Islet precursor cell (in vitro differentiated cells): ENCODE measurements around the gene FAU.
"Not testable (repeated sequence)": the region's sequence is repeated elsewhere in the genome, so short reads cannot be mapped to it uniquely, and the experiment has no call there.

Experiments used
- DNase-seq: peaks from one replicate; pipeline ENCODE4 v3.0.0-alpha.2; 2018

Gene FAU

DNA sequence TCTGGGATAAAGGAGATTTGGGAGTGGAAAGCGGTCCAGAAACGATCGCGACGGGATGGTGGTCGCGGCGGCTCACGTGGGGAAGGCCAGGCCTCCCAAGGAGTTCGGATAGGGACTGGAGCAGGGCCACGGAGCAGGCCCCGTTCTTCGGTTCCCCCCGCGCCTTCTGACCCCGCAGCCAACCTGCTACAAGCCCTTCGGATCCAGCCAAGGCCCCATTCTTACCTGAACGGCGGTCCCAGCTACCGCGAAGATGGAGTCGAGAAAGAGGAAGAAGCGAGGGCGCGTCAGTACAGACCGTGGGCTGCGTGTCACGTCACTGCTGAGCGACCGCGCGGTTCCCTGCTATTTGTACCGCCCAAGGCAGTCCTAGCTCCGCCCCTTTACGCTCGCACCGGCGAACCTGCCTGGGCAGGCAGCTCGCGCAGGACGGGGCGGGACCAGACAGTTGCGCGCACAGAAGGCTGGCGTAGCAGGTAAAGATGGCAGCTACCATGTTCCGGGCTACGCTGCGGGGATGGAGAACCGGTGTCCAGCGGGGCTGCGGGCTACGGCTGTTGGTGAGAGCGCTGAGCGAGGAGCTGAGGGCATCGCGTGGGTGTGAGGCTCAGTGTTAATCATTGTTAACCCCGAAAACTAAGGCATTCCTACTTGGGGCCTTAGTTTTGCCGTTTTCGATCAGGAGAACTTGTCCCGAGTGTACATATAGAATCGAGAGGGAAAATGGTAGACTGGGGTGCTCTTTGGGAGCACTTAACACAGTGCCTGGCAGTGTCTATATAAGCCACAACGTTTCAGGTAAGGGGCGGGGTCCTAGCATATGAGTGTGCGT lies at the start of gene FAU, which contains the start of gene MRPL49:
Gene FAU, minus strand, starts transcription at position 270 of the 832 bp plus-strand sequence. CDS start 321 bp downstream, outside the sequence.
Gene MRPL49, plus strand, starts transcription at position 457 of the 832 bp plus-strand sequence. Its CDS starts 26 bp downstream, at position 483.
- DNase-seq = peak; percentile 99

DNA sequence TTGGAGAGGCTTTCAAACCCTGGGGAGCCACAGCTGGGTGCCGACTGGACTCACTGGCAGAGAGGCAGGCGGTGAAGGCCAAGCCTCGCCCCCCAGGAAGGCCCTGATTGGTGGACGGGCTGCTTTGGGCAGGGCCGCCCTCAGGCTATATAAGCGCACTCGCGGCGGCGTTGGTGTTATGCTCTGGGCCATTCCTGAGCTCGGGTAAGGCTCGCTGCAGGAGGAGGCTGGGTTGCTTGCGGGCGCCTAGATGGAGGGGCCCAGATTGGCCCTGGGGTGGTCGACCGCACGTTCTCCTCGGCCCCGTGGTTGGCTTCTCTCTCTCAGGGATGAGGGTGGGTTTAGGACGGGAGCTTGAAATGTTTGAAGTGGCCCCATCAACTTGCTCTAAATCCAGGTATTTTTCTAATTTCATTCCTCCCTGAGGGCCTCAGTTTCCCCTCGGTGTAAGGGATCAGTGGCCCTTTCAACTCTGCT lies 48.2 kb upstream of the FAU start, which contains the start of gene SPDYC:
Gene SPDYC, plus strand, starts transcription at position 176 of the 477 bp plus-strand sequence. CDS start 1,125 bp downstream, outside the sequence.
- DNase-seq = peak; percentile 76

DNA sequence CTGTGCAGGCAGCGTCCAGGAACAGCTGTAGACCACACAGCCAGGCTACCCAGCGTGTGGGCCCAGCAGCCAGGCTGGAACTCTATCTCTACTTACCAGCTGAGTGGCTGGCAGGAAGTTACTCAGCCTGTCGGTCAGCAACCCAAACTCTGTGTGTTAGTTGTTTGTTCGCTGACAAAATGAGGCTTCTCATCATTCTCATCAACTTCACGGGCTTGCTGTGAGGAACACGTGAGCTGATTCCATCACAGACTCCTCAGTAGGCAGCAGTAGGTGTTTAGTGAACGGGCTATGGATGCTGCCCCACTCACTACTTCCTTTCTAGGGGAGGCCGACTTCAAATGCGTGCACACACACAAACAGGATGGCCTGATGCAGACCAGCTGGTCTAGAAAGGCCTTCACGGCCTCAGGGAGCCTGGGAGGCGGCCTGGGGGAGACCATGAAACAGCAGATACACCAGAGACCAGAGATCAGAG lies 47.3 kb upstream of the FAU start:
- DNase-seq = peak; percentile 61

DNA sequence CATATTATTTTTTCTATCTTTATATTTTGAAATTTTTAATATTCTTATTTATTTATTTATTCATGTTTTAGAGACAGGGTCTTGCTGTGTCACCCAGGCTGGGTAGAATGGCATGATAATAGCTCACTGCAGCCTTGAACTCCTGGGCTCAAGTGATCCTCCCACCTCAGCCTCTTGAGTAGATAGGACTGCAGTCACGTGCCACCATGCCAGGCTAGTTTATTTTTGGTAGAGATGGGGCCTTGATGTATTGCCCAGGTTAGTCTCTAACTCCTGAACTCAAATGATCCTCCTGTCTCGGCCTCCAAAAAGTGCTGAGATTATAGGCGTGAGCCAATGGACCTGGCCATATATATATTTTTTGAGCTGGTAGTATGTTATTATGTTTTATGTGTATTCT lies 45.7 kb upstream of the FAU start:
- no peak for DNase-seq

DNA sequence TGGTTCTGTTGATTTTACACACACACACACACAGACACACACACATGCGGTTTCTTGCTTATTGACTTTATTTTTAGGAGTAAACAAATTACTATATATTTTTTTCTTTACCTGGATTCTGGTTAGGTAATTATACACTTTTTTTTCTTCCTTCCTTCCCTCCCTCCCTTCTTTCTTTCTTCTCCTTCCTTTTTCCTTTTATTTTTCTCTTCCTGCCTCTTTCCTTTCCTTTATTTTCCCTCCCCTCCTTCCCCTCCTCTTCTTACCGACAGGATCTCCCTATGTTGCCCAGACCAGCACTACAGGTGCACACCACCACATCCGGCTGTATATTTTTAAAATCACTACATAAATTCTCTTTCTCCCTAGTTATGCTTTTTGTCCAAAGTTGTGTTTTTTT lies 45.0 kb upstream of the FAU start:
- DNase-seq = no peak

DNA sequence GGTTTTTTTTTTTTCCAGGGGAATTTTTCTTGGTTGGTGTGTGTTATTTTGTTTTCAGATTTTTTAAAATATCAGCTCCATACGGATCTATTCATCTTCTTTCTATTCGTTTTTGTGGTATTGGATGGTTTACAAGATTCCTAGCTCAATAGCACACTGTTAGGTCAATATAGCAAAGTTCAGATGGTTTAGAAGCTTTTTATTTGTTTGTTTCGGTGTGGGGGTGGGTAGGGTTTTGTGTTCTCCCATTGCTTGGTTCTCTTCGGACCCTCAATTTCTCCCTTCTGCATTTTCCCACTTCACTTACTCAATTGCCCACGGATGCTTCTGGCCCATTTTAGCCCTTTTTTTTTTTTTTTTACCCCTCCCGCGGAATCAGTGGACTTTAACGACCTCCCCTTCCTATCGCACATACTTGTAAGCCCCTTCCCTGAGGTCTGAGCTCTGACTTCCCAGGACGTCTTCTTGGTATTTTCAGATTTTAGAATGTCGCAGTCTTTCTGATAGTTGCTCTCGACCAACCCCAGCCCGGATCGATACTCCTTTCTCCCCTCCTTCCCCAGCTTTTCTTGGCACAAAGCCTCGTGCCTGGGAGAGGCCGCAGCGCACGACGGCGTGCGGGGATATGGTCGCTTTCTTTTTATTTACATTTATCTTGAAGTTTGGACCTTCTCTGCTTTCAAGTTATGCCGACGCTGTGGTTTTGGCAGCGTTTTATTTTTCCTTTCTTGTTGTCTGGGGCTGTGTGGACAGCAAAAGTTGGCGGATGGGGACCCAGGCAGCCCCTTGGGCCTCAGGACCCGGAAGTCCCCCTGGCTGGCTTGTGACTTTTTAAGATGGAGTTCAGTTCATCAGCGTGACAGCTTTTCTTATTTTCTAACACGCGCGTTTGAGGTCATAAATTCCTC lies 43.7 kb upstream of the FAU start:
- no peak for DNase-seq

DNA sequence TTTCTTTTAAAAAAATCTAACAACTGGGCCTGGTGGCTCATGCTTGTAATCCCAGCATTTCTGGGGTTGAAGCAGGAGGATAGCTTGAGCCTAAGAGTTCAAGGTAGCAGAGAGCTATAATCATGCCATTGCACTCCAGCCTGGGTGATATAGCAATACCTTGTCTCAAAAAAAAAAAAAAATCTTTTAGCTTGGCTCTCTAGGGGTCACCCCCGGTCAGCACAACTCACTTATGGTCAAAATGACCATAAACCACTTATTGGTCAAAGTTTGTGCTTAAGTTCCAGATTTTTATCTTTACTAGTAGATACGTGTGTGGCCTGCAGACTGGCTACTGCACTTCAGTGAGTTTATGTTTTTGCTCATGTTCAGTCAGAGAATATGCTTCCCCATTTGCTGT lies 41.8 kb upstream of the FAU start:
- DNase-seq = no peak

DNA sequence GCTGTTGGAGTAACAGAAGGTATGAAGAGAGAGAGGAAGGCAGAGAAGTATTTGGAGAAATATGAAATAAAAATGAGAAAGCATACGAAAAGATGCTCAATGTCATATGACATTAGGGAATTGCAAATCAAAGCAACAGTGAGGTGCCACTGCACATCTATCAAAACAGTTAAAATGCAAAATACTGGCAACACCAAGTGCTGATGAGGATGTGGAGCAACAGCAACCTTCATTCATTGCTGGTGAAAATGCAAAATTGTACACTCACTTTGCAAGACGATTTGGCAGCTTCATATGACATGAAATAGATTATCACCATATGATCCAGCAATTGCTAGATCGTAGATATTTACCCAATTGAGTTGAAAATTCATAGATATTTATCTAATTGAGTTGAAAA lies 38.7 kb upstream of the FAU start:
- DNase-seq = no peak

DNA sequence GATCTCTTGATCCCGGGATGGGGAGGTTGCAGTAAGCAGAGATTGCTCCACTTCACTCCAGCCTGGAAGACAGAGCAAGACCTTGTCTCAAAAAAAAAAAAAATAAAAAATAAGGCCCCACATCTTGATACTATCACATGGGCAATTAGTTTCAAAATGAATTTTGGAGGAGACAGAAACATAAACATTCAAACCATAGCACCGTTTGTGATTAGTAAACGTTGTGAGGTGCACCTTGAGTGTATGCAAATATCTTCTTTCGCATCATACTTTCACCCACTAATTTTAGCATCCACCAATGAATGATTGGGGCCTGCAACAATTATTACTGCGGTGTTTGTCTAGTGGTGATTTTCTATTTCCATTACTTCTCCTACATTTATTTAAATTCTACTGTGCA lies 37.1 kb upstream of the FAU start:
- no peak for DNase-seq

DNA sequence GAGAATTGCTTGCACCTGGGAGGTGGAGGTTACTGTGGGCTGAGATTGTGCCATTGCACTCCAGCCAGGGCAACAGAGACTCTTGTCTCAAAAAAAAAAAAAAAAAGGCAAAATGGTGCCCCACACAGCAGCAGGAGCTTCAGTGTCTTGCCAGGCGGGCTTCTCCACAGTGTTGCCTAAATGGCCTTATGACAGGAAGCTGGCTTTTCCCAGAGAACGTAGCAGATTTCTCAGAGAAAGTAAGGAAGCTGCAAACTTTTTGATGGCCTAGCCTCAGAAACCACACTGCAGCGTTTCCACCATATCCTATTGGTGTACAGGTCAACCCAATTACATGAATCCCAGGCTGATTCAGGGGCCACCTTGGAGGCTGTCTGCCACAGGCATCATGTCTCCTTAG lies 35.4 kb upstream of the FAU start:
- DNase-seq = no peak

DNA sequence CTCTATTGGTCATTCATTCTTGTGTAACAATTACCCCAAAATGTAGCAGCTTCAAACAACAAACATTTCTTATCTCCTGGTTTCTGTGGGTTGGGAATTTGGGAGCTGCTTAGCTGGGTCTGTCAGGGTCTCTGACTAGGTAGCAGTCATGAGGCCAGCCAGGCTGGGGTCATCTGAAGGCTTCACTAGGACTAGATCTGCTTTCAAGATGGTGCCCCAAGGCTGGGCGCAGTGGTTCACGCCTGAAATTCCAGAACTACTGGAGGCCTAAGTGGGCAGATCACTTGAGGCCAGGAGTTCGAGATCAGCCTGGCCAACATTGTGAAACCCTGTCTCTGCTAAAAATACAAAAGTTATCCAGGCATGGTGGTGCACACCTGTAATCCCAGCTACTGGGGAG lies 35.0 kb upstream of the FAU start:
- no peak for DNase-seq

DNA sequence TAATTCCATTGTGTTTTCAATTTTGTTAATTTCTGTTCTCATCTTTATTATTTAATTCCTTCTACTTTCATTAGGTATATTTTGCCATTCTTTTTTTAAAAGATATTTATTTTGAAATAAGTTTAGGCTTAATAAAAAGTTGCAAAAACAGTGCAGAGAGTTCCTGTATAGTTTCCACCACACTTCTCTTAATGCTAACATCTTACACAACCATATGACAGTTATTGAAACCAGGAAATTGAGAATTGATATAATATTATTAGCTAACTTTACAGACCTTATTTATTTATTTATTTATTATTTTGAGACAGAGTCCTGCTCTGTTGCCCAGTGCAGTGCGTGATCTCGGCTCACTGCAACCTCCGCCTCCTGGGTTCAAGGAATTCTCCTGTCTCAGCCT lies 34.3 kb upstream of the FAU start:
- no peak for DNase-seq

DNA sequence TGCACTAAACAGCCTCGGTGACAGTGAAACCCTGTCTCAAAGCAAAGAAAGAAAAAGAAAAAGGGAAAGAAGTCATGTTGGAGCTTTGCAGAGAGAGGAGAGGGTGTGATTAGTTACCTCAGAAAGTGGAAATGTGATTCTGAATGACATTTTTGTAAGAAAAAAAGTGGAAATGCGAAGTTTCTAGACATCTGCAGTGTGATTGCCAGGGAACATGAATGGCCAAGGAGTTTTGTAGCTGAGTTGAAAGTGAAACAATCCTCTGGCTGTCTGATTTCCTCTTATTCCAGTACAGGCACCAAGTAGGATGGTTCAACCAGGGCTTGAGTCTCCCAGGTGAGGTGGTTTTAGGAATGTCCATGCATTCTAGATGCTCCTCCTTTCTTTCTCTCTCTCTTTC lies 30.2 kb upstream of the FAU start:
- DNase-seq = no peak

DNA sequence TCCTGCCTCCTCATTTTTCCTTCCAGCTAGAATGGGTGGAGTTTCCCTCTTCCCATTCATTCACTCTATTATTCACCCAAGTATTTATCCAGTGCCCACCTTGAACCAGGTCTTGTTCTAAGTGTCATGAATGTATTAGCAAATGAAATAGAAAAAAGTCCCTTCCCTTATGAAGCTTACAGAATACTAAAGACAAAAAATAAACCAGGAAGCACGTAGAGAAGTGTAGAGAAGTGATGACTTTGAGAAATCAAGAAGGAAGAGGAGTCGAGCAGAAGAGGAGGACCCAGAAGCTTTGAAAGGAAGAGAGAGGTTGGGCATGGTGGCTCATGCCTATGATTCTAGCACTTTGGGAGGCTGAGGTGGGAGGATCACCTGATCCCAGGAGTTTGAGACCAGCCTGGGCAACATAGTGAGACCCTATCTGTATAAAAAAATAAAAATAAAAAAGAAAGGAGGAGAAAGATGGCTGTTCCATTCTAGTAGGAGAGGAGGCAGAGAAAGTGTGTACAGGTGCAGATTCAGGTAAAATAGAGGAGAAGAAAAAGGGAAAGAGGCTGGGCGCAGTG lies 29.5 kb upstream of the FAU start:
- DNase-seq = no peak

DNA sequence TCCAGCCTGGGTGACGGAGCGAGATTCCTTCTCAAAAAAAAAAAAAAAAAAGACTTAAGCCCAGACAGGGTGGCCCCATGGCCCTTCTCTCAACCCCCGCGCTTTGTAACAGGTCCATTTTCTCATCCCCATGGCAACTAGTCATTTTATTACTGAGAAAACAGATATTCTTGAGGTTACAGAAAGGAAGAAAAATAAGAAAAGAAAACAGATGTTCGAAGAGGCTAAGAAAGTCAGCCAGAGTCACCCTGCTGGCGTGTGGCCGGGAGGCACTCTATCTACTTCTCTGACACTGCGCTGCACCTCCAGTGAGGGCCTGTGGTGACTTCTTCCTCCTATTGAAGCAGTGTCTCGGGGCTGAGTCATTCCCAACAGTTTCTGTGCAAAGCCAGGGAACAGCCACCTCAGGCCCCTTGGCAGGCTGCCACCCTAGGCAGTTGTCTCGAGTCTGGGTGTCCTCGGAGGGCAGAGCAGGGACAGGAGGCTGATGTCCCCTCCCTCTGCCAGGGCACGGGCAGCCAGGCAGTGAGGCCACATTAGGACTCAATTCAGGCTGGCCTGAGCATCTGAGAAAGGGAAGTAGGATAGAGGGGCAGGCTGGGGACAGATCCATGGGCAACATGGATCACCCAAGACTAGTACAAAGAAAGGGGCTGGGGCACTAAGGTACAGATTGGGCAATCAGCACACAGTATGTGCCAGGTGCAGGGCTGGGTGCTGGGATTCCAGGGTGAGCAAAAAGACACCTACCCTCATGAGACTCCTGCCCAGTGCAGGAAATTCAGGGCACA lies 28.8 kb upstream of the FAU start:
- DNase-seq = peak; percentile 75

DNA sequence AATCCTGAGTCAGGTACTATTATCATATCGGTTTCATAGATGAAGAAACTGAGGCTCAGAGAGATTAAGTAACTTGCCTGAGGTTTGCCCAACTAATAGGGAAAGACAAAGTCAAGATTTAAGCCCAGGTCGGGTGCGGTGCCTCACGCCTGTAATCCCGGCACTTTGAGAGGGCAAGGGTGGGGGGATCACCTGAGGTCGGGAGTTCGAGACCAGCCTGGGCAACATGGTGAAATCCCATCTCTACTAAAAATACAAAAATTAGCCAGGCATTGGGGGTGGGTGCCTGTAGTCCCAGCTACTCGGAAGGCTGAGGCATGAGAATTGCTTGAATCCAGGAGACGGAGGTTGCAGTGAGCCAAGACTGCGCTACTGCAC lies 28.2 kb upstream of the FAU start:
- DNase-seq = not testable (repeated sequence)

DNA sequence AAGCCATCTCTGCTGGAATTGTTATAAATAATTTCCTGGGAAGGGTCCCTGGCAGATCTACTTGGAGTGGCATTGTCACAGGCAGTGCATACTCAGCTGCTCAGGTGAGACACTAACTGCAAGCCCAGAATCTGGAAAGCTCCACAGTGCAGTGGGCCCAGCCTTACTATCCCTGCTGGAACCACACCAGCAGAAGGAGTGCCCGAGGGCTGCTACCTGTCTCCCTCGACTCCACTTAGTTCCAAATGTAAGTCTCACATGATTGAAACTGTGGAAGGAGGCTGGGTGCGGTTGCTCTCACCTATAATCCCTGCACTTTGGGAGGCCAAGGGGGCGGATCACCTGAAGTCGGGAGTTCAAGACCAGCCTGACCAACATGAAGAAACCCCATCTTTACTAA lies 26.7 kb upstream of the FAU start:
- DNase-seq = no peak

DNA sequence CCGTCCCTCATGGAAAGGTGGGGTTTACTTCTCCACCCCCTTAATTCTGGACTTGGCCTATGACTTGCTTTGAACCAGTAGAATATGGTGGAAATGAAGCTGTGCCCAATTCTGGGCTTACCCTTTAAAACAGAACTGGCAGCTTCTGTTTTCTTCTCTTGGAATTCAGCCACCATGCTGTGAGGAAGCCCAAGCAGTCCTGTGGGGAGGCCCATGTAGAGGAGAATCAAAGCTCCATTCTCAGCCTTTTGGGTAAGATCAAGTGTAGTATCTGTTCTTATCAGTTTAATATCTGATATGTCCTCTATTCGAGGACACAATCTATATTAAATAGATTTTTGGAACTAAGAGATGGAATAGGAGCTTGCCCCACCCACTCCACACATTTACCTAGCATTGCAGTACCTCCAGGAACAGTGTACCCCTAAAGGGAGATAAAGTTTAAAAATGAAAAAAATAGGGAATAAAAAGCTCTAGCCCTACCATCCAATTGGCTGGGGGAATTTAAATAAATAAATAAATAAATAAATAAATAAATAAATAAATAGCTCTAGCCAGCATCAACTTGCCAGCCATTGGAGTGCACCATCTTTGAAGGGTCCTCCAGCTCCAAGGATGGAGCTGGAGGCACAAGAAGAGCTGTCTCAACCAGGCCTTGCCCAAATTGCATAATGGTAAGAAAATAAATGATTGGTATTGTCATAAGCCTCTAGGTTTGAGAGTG lies 25.6 kb upstream of the FAU start:
- no peak for DNase-seq

DNA sequence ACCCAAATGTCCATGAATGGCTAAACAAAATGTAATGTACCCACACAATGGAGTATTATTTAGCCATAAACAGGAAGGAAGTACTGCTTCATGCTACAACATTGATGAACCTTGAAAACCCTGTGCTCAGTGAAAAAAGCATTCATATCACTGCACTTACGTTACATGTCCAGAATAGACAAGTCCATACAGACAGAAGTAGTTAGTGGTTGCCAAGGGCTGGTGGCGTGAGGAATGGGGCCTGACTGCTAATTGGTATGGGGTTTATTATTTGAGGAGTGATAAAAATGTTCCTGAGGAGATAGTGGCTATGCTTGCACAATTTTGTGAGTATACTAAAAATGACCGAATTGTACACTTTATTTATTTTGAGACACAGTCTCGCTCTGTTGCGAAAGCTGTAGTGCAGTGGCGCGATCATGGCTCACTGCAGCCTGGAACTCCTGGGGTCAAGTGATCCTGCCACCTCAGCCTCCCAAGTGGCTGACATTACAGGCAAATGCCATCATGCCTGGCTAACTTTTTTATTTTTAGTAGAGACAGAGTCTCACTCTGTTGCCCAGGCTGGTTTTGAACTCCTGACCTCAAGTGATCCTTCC lies 20.1 kb upstream of the FAU start:
- DNase-seq = no peak

DNA sequence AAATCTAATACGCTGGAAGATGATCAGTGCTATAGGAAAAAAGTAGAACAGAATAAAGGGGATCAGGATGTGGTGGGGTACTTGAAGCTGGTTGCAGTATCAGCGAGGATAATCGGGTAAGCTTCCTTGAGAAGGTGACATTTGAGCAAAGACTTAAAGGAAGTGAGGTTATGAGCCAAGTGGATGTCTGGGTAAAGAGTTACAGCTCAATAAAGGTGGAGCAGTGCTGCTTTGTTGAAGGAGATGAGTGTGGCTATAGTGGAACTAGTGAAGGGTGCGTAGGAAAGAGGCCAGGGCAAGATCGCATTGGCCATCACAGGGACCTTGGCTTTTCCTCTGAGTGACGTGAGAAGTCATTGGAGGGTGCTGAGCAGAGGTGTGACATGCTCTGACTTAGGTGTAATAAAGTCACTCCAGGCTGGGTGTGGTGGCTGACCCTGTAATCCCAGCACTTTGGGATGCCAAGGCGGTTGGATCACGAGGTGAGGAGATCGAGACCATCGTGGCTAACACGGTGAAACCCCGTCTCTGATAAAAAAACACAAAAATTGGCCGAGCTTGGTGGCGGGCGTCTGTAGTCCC lies 14.7 kb upstream of the FAU start:
- DNase-seq = peak; percentile 29
